AG04449 (cell line): Measurements from ENCODE around the gene PLPP6.
"Not testable (repeated sequence)": the region's sequence is repeated elsewhere in the genome, so short reads cannot be mapped to it uniquely, and the experiment has no call there.

Experiments used
- CTCF ChIA-PET: fragments of 350-600 bp; formaldehyde crosslinking; extraction: SDS; loops from one replicate; lab custom pipeline; 2021; ENCODE audit warnings: antibody characterized with exemption; lab: Yijun Ruan, JAX
- POLR2A ChIA-PET: fragments of 400-600, 350-600 bp; formaldehyde crosslinking; extraction: SDS; loops from one replicate; lab custom pipeline; 2020; ENCODE audit warnings: antibody characterized with exemption, inconsistent platforms; lab: Yijun Ruan, JAX
- DNase-seq: peaks from one replicate; pipeline ENCODE4 v3.0.0-alpha.2; 2010; ENCODE audit warnings: low read depth, low spot score
- H3K4me3 ChIP-seq: 2 replicates; pipeline ENCODE4 v1.5.1; 2011; ENCODE audit warnings: low read depth, mild to moderate bottlenecking, control low read depth, low read length
- TF ChIP-seq, protein P1 (sequence below): IDR thresholded peaks from one replicate; pipeline ENCODE4 v1.5.1; 2011; ENCODE audit warnings: mild to moderate bottlenecking, moderate library complexity, low read length, control low read depth, inconsistent platforms; ENCODE audit not compliant: insufficient read depth; ENCODE audit errors: missing control alignments

The PLPP6 gene

DNA sequence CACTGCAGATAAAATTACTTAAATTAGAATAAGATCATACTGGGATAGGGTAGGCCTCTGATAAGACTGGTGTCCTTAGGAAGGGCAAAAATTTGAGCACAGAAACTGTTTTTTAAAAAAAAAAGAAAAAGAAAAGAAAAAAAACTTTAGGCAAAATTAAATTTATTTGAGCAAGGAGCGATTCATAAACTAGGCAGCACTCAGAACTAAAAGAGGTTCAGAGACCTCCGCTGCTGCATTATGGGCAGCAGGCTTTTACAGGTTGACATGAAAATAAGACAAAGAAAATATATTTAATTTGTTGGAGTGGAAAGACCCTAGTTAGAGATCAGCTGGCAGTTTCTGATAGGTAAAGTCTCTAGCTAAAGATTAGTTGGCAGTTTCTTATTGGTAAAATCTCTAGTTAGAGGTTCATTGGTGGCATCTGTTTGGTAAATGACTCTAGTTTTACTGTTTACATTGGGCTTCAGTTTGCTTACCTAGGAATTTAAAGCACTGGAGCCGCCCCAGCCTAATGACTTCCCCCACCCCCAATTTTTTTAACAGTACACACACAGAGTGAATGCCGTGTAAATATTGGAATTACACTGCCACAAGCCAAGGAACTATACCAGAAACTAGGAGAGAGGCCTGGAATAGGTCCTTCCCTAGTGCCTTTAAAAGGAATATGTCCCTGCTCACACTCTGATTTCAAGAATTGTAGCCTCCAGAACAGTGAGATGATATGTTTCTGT is 4.5 kb upstream of the PLPP6 start:
- no peak overlapping the region for H3K4me3 ChIP-seq
- ChIA-PET CTCF (interaction anchor here (1.1 kb wide), 1 partner anchor 102 kb away, joined by 3 read pairs; no protein-coding TSS in a partner anchor), POLR2A (no interaction called here)
- TF ChIP-seq, protein P1, sequence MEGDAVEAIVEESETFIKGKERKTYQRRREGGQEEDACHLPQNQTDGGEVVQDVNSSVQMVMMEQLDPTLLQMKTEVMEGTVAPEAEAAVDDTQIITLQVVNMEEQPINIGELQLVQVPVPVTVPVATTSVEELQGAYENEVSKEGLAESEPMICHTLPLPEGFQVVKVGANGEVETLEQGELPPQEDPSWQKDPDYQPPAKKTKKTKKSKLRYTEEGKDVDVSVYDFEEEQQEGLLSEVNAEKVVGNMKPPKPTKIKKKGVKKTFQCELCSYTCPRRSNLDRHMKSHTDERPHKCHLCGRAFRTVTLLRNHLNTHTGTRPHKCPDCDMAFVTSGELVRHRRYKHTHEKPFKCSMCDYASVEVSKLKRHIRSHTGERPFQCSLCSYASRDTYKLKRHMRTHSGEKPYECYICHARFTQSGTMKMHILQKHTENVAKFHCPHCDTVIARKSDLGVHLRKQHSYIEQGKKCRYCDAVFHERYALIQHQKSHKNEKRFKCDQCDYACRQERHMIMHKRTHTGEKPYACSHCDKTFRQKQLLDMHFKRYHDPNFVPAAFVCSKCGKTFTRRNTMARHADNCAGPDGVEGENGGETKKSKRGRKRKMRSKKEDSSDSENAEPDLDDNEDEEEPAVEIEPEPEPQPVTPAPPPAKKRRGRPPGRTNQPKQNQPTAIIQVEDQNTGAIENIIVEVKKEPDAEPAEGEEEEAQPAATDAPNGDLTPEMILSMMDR = no peak
- DNase-seq = no peak

DNA sequence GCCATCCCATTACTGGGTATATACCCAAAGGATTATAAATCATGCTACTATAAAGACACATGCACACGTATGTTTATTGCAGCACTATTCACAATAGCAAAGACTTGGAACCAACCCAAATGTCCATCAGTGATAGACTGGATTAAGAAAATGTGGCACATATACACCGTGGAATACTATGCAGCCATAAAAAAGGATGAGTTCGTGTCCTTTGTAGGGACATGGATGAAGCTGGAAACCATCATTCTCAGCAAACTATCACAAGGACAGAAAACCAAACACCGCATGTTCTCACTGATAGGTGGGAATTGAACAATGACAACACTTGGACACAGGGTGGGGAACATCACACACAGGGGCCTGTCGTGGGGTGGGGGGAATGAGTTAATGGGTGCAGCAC is 1.4 kb upstream of the PLPP6 start:
- POLR2A ChIA-PET, DNase-seq, H3K4me3 ChIP-seq: not testable (repeated sequence)
- CTCF ChIA-PET = interaction anchor here (1.3 to 1.4 kb wide), 2 partner anchors 17 to 80 kb away, joined by 6 to 9 read pairs; partner anchors contain the start of gene AK3

DNA sequence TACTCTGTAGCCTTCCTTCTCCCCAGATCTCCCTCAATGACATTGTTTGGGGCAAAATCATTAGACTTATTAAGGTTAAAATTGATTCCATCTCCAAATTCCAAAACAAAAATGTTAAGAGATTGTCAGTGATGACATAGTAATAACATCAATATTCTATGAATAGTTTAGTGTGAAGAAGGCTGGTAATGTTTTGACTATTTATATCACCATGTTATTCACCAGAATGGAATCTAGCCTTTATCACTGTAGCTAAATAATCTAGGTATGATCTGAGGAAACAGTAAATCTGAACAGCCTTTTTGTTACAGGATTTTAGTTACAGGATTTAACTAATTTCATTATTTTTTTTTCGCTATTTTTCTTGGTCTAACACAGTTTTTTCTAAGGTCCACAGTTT is 929 bp upstream of the PLPP6 start:
- POLR2A ChIA-PET = no interaction called here
- CTCF ChIA-PET = interaction anchor here (0.7 to 1.8 kb wide), 7 partner anchors 11 to 122 kb away, joined by 3 to 9 read pairs (median 4); partner anchors contain the start of gene AK3
- no peak overlapping the region for H3K4me3 ChIP-seq
- DNase-seq = no peak
- TF ChIP-seq, protein P1 = no peak

DNA sequence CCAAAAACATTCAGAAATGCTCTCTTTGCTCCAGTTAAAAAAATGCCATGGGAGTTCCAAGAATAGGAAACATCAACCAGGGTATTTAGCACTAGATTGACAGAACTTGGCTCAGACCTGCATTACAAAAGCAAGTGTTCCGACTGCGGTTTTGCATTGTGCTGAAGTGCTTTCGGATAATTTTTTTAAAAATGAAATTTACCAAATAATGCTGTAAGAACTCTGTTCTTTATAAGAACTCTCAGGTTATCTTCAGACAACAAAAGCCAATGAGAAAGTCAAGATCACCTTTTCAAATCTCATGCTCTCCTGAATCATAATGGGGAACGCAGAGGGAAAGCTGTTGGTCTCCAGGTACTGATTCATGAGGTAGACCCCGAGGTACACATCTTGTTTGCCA is 483 bp upstream of the PLPP6 start:
- ChIA-PET CTCF (interaction anchor here (0.7 to 1.8 kb wide), 10 partner anchors 10 to 286 kb away, joined by 3 to 9 read pairs (median 4); partner anchors contain the start of gene AK3), POLR2A (no interaction called here)
- peak overlapping the region; percentile 79 for H3K4me3 ChIP-seq
- DNase-seq = no peak
- TF ChIP-seq, protein P1 = no peak

DNA sequence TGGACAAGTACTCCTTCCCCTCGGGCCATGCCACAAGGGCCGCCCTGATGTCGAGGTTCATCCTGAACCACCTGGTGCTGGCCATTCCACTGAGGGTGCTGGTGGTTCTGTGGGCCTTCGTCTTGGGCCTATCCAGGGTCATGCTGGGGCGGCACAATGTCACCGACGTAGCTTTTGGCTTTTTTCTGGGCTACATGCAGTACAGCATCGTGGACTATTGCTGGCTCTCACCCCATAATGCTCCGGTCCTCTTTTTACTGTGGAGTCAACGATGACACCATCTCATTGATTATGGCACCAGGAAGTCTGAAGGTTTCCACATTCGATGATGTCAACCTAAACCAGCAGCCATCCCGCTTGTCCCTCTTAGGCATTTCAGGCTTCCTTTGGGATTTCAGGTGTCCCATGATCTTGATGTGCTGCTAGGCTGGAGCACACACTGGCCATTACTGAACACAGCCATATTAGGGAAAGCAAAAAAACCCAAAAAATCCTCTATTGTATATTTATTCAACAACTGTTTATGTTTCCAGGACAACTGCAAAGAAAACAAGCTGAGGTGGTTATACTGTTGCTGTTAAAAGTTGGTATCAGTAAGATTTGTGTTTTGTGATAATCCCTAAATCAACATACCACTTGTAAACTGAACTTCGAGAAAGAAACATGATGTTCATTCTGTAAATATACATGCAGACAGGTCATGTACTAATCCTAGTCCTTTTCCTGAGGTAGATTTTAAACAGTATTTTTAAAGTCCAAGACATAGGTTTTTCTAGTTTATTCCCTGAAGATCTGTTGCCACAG is 1.1 kb downstream of the PLPP6 start:
- TF ChIP-seq, protein P1 = no peak
- ChIA-PET POLR2A (interaction anchor here (0.6 kb wide), 1 partner anchor 11 kb away, joined by 3 read pairs; no protein-coding TSS in a partner anchor), CTCF (interaction anchor here (1.1 to 1.8 kb wide), 7 partner anchors 9 to 937 kb away, joined by 3 to 6 read pairs (median 4); no protein-coding TSS in a partner anchor)
- peak overlapping the region; percentile 79 for H3K4me3 ChIP-seq
- DNase-seq = no peak

DNA sequence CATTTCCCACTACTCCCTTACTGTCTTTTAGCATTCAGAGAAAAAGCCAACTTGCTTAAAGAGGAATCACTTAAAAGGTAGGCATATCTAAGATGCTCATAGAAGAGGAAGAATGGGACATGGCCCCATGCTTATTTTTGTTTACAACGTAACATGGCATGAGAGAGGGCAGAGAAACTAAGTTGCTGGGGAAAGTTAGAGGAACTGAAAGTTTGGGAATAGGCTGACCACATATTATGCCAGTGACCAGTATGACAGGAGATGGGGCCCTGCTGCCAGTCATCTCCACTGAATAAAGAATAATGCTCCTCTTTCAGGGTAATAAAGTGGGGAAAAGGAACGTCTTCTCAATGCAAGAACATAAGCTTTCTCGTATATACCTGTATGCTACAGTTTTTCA is 1.9 kb downstream of the PLPP6 start:
- ChIA-PET POLR2A (no interaction called here), CTCF (interaction anchor here (1.1 to 2.8 kb wide), 4 partner anchors 12 to 324 kb away, joined by 3 to 10 read pairs (median 4); partner anchors contain the start of gene AK3)
- TF ChIP-seq, protein P1 = no peak
- no peak overlapping the region for H3K4me3 ChIP-seq
- DNase-seq = no peak
